ENCODE results near the gene PYGO2.
A peak's percentile ranks its signal among the peaks of the same experiment; 100 is the strongest.

The PYGO2 gene

DNA sequence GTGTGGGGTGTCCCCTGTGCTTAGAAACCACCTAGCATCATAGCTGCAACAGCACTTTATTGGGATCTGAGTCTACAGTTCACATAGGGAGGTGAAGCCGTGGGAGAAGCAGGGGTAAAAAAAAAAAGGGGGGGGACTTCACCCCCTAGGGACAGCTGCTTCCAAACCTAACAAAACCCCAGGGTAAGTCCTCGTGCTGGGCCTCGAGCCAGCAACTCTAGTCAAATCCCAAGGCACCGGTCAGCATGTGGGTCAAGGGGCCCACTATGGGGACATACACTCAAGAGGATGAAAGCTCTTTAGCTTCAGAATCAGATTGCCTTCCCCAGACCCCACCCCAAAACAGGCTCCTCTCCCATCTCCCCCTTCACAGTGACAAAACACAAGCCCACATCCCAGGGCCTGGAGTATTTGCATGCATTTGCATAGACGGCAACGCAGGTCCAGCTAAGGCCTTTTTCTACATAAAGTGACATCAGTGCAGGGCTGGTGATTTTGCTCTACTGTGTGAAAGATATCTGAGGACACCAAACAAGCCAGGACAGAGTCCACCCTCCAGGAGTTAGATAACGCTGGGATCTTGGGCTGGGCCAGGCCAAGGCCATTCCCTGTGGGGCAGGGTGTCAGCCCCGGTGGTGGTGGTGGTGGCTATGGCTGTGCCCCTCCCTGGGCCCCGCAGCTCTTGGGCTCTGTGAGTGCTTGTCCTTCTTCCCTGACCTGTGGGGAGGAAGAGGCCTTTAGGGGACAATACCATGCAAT is 17.0 kb downstream of the PYGO2 start:
- H3K4ac ChIP-seq (ENCODE audit: low read depth, low read length) = no peak overlapping the region
- H3K36me3 ChIP-seq (ENCODE audit: control insufficient read depth in 1 of 2, insufficient read depth in 2 of 2, low read length in 2 of 2) = peaks cover 23 to 27% of the 10 kb centered on the region in 2 experiments
- DNase-seq = no peak
- H3K9ac ChIP-seq (ENCODE audit: low read length) = no peak overlapping the region
- H3K79me2 ChIP-seq (ENCODE audit: control insufficient read depth, insufficient read depth, low read length, poor library complexity) = no peaks in the 10 kb centered on the region
- no peak overlapping the region for H2BK120ac ChIP-seq (ENCODE audit: insufficient read depth, low read length, poor library complexity)
- H2AFZ ChIP-seq (ENCODE audit: insufficient read depth, low read length, poor library complexity) = no peak overlapping the region
- no peak overlapping the region for H3K4me2 ChIP-seq (ENCODE audit: low read length)
- no CpG with 5 or more reads among the region's 9 CpGs for whole genome bisulfite sequencing (ENCODE audit: extremely low coverage, insufficient coverage, insufficient read length)
- H4K91ac ChIP-seq (ENCODE audit: low read depth, low read length) = no peak overlapping the region
- no peak overlapping the region for H3K14ac ChIP-seq (ENCODE audit: low read length)
- no peak overlapping the region for H2BK12ac ChIP-seq (ENCODE audit: low read length)
- H3K23ac ChIP-seq (ENCODE audit: low read length) = no peak overlapping the region
- no peaks in the 10 kb centered on the region for H3K79me1 ChIP-seq (ENCODE audit: low read length)
- H4K12ac ChIP-seq (ENCODE audit: low read depth, low read length) = no peak overlapping the region
- H3K4me1 ChIP-seq (ENCODE audit: control insufficient read depth in 1 of 2, insufficient read depth in 2 of 2, low read length in 2 of 2) = peaks cover 13% of the 10 kb centered on the region in 2 experiments
- H3K27ac ChIP-seq (ENCODE audit: low read depth, low read length) = no peak overlapping the region
- H2AK5ac ChIP-seq (ENCODE audit: low read length) = no peak overlapping the region
- H4K8ac ChIP-seq (ENCODE audit: low read depth, low read length) = no peak overlapping the region
- H3K9me3 ChIP-seq (ENCODE audit: insufficient read depth, low read depth, low read length) = peaks cover 2% of the 10 kb centered on the region
- H2BK5ac ChIP-seq (ENCODE audit: low read depth, low read length, poor library complexity) = no peak overlapping the region
- H3K4me3 ChIP-seq (ENCODE audit: low read depth, low read length) = no peak overlapping the region
- H3K27me3 ChIP-seq (ENCODE audit: insufficient read depth, low read length) = no peaks in the 10 kb centered on the region
- no peak overlapping the region for H3K18ac ChIP-seq (ENCODE audit: low read length)

DNA sequence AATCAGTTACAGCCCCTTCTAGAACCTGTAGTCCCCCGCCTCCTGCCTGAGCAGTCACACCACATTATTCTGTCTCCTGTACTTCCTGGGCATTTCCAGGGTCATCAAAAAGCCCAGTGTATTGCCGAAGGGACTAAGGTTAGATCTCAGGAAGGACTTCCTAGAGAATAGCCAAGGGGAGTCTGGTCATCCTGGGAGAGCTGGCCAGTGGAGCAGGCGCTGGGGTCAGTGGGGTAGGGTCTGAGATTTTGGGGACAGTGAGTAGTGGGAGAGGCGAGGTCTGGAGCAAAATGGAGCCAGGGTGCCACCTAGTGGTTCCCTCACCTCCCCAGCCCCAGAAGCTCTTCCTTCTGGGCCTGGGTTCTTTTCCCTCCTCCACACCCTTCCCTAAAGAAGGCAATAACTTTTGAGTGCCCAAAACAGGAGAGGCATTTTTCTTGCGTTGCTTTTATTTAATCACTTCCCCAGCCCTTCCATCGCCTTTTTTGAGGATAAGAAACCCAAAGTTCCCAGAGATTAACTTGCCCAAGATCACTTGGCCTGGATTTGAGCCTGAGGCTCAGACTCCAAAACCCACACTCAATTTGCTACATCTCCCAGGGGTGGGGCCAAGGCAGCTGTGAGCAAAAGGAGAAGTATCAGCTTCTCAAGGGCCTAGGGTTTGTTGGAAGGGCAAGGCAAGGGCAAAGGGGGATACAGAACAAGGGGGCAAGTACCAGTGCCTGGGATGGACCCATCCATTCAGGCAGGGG is 17.8 kb downstream of the PYGO2 start:
- Histone ChIP-seq H3K18ac (ENCODE audit: low read length) (no peak overlapping the region), H3K79me2 (ENCODE audit: control insufficient read depth, insufficient read depth, low read length, poor library complexity) (no peaks in the 10 kb centered on the region), H2AK5ac (ENCODE audit: low read length) (no peak overlapping the region), H3K4me1 (ENCODE audit: control insufficient read depth in 1 of 2, insufficient read depth in 2 of 2, low read length in 2 of 2) (peaks cover 13% of the 10 kb centered on the region in 2 experiments), H3K14ac (ENCODE audit: low read length) (no peak overlapping the region), H2BK120ac (ENCODE audit: insufficient read depth, low read length, poor library complexity) (no peak overlapping the region), H3K9me3 (ENCODE audit: insufficient read depth, low read depth, low read length) (peaks cover 2% of the 10 kb centered on the region), H4K12ac (ENCODE audit: low read depth, low read length) (no peak overlapping the region), H4K8ac (ENCODE audit: low read depth, low read length) (no peak overlapping the region), H2AFZ (ENCODE audit: insufficient read depth, low read length, poor library complexity) (no peak overlapping the region), H3K4me3 (ENCODE audit: low read depth, low read length) (no peak overlapping the region), H3K23ac (ENCODE audit: low read length) (no peak overlapping the region), H3K27ac (ENCODE audit: low read depth, low read length) (no peak overlapping the region), H4K91ac (ENCODE audit: low read depth, low read length) (no peak overlapping the region), H2BK5ac (ENCODE audit: low read depth, low read length, poor library complexity) (no peak overlapping the region), H3K4me2 (ENCODE audit: low read length) (no peak overlapping the region), H2BK12ac (ENCODE audit: low read length) (no peak overlapping the region), H3K36me3 (ENCODE audit: control insufficient read depth in 1 of 2, insufficient read depth in 2 of 2, low read length in 2 of 2) (peaks cover 23 to 27% of the 10 kb centered on the region in 2 experiments), H3K9ac (ENCODE audit: low read length) (no peak overlapping the region), H3K79me1 (ENCODE audit: low read length) (no peaks in the 10 kb centered on the region), H3K27me3 (ENCODE audit: insufficient read depth, low read length) (no peaks in the 10 kb centered on the region), H3K4ac (ENCODE audit: low read depth, low read length) (no peak overlapping the region)
- DNase-seq = peak in 1 of 2 donors; percentile 43
- WGBS (ENCODE audit: extremely low coverage, insufficient coverage, insufficient read length) = no CpG with 5 or more reads among the region's 6 CpGs

DNA sequence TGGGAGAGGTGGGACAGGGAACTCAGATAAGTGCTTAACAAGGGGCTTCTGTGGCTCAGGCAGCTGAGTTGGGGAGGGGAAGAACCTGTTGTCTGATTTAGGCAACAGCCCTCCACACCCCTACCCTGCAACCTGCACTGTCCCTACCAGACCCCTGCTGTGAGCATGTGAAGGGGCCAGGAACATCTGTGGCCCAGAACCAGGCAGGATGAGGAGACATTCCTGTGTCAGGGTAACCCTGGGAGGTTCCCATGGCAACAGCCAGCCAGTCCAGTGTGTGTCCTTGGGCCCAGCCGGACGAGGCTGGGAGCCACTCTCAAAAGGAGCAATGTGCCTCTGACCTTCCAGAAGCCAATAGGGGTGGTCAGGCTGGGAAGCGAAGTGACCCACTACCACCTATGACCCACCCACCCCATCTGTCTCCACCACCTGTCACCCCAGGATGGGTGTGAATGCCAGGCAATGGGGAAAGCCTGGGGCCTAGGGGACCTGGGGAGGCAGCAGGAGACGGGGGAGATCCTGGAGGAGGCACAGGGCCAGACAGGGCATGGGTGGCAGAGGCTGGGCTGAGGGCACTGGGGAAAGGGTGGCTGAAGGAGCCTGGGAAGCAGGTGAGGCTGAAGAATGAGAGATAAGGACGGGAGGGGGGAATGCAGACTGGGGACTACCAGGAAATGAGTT is 20.1 kb downstream of the PYGO2 start:
- no CpG with 5 or more reads among the region's 5 CpGs for WGBS (ENCODE audit: extremely low coverage, insufficient coverage, insufficient read length)
- H3K79me1 ChIP-seq (ENCODE audit: low read length) = peaks cover 9% of the 10 kb centered on the region

DNA sequence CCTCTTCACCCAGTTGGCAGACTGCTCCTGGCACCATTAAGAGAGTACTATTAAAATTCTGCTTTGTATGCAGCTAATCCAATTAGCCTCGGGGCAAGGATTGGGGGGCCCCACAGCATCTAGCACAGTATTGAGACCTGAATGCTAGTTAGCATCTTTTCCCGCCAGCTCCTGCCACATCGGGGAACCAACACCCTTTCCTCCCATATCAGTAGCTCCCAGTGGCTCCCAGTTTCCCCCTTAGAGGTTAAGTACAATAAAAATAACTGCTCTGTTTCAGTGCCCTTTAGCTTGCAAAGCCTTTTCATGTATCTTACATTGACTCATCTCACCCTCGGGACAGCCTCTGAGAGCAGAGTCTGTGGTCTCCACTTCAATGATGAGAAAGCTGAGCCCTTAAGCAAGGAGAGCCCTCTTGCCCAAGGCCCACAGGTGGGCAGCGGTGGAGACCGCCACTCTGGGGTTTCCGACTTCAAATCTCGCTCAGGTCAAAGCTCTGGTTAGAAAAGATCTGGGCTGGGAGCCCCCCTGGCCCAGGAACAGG is 20.9 kb downstream of the PYGO2 start:
- Histone ChIP-seq H2BK5ac (ENCODE audit: low read depth, low read length, poor library complexity) (no peak overlapping the region), H4K91ac (ENCODE audit: low read depth, low read length) (no peak overlapping the region), H3K27ac (ENCODE audit: low read depth, low read length) (no peak overlapping the region), H3K23ac (ENCODE audit: low read length) (no peak overlapping the region), H4K8ac (ENCODE audit: low read depth, low read length) (no peak overlapping the region), H3K79me2 (ENCODE audit: control insufficient read depth, insufficient read depth, low read length, poor library complexity) (peaks cover 4% of the 10 kb centered on the region), H3K18ac (ENCODE audit: low read length) (no peak overlapping the region), H4K12ac (ENCODE audit: low read depth, low read length) (no peak overlapping the region), H3K4me1 (ENCODE audit: control insufficient read depth in 1 of 2, insufficient read depth in 2 of 2, low read length in 2 of 2) (peaks cover 18 to 20% of the 10 kb centered on the region in 2 experiments), H3K4ac (ENCODE audit: low read depth, low read length) (no peak overlapping the region), H2AK5ac (ENCODE audit: low read length) (no peak overlapping the region), H3K79me1 (ENCODE audit: low read length) (peaks cover 14% of the 10 kb centered on the region), H3K9ac (ENCODE audit: low read length) (no peak overlapping the region), H3K36me3 (ENCODE audit: control insufficient read depth in 1 of 2, insufficient read depth in 2 of 2, low read length in 2 of 2) (peaks cover 7 to 12% of the 10 kb centered on the region in 2 experiments), H3K9me3 (ENCODE audit: insufficient read depth, low read depth, low read length) (peaks cover 2% of the 10 kb centered on the region), H2BK120ac (ENCODE audit: insufficient read depth, low read length, poor library complexity) (no peak overlapping the region), H3K4me2 (ENCODE audit: low read length) (no peak overlapping the region), H3K14ac (ENCODE audit: low read length) (no peak overlapping the region), H2AFZ (ENCODE audit: insufficient read depth, low read length, poor library complexity) (no peak overlapping the region), H3K4me3 (ENCODE audit: low read depth, low read length) (no peak overlapping the region), H2BK12ac (ENCODE audit: low read length) (no peak overlapping the region), H3K27me3 (ENCODE audit: insufficient read depth, low read length) (no peaks in the 10 kb centered on the region)
- DNase-seq = no peak
- no CpG with 5 or more reads among the region's 8 CpGs for WGBS (ENCODE audit: extremely low coverage, insufficient coverage, insufficient read length)

More for the DNA sequence above, 20.1 kb downstream of the PYGO2 start:
- no peak overlapping the region for H3K4me2 ChIP-seq (ENCODE audit: low read length)
- peaks cover 13 to 16% of the 10 kb centered on the region in 2 experiments for H3K4me1 ChIP-seq (ENCODE audit: control insufficient read depth in 1 of 2, insufficient read depth in 2 of 2, low read length in 2 of 2)
- no peak overlapping the region for H3K4me3 ChIP-seq (ENCODE audit: low read depth, low read length)
- H3K27ac ChIP-seq (ENCODE audit: low read depth, low read length) = no peak overlapping the region
- no peak overlapping the region for H2BK120ac ChIP-seq (ENCODE audit: insufficient read depth, low read length, poor library complexity)
- H3K9me3 ChIP-seq (ENCODE audit: insufficient read depth, low read depth, low read length) = peaks cover 2% of the 10 kb centered on the region
- H3K23ac ChIP-seq (ENCODE audit: low read length) = no peak overlapping the region
- no peak overlapping the region for H4K8ac ChIP-seq (ENCODE audit: low read depth, low read length)
- H3K14ac ChIP-seq (ENCODE audit: low read length) = no peak overlapping the region
- H3K4ac ChIP-seq (ENCODE audit: low read depth, low read length) = no peak overlapping the region
- H2BK12ac ChIP-seq (ENCODE audit: low read length) = no peak overlapping the region
- no peak overlapping the region for H2BK5ac ChIP-seq (ENCODE audit: low read depth, low read length, poor library complexity)
- H3K18ac ChIP-seq (ENCODE audit: low read length) = no peak overlapping the region
- no peak overlapping the region for H4K91ac ChIP-seq (ENCODE audit: low read depth, low read length)
- H2AFZ ChIP-seq (ENCODE audit: insufficient read depth, low read length, poor library complexity) = no peak overlapping the region
- H3K9ac ChIP-seq (ENCODE audit: low read length) = no peak overlapping the region
- H3K36me3 ChIP-seq (ENCODE audit: control insufficient read depth in 1 of 2, insufficient read depth in 2 of 2, low read length in 2 of 2) = peaks cover 9 to 15% of the 10 kb centered on the region in 2 experiments
- peaks cover 4% of the 10 kb centered on the region for H3K79me2 ChIP-seq (ENCODE audit: control insufficient read depth, insufficient read depth, low read length, poor library complexity)
- peak in 1 of 2 donors; percentile 24 for DNase-seq
- H4K12ac ChIP-seq (ENCODE audit: low read depth, low read length) = no peak overlapping the region
- no peaks in the 10 kb centered on the region for H3K27me3 ChIP-seq (ENCODE audit: insufficient read depth, low read length)
- no peak overlapping the region for H2AK5ac ChIP-seq (ENCODE audit: low read length)

Measured in trophoblast cell (in vitro differentiated cells and primary cell).